HepG2 (cell line): ENCODE data around the gene NFKB2. TPM values are rescaled to one million over a fixed set of nuclear protein-coding genes. Genes with fewer than 3 reads are reported as not detected.
A peak's percentile ranks its signal among the peaks of the same experiment; 100 is the strongest.

Source experiments
- CSRNP1 ChIP-seq: sonication (generic); formaldehyde crosslinking; IDR thresholded peaks from 2 replicates; pipeline ENCODE4 v1.8.1; 2023; ENCODE audit warnings: mild to moderate bottlenecking, missing genetic modification reagents
- ESRRA ChIP-seq: sonication (generic); formaldehyde crosslinking; IDR thresholded peaks from 2 replicates; pipeline ENCODE4 v1.5.1; 2020; ENCODE audit warnings: mild to moderate bottlenecking, low read depth, missing genetic modification reagents
- KAT7 ChIP-seq: IDR thresholded peaks from 2 replicates; pipeline ENCODE4 v1.6.1; 2018; ENCODE audit warnings: borderline replicate concordance, missing compliant biosample characterization
- NR2F1 ChIP-seq, 2 experiments: fragments of 450-650 bp in 1 of 2; formaldehyde crosslinking in 1 of 2; IDR thresholded peaks; 2 replicates each; pipeline versions ENCODE4 v1.5.0 to v1.6.1; 2016 to 2020; ENCODE audit warnings: mild to moderate bottlenecking in 1 of 2, missing compliant biosample characterization in 1 of 2, missing genetic modification reagents in 1 of 2, moderate library complexity in 1 of 2
- POLR2G ChIP-seq: fragments of 200-400 bp; formaldehyde crosslinking; IDR thresholded peaks from 2 replicates; pipeline ENCODE4 v1.6.1; 2018; ENCODE audit warnings: mild to moderate bottlenecking, low read depth, low read length, moderate library complexity
- SALL1 ChIP-seq: sonication (generic); formaldehyde crosslinking; IDR thresholded peaks from 2 replicates; pipeline ENCODE4 v1.8.0; 2022; ENCODE audit warnings: mild to moderate bottlenecking, missing genetic modification reagents
- SMARCE1 ChIP-seq: fragments of 450-650 bp; IDR thresholded peaks from 2 replicates; pipeline ENCODE4 v1.6.1; 2017; ENCODE audit warnings: borderline replicate concordance
- SP2 ChIP-seq: sonication (generic); formaldehyde crosslinking; IDR thresholded peaks from 2 replicates; pipeline ENCODE4 v1.5.1; 2020; ENCODE audit warnings: mild to moderate bottlenecking, missing genetic modification reagents
- ZBTB1 ChIP-seq: sonication (generic); formaldehyde crosslinking; IDR thresholded peaks from 2 replicates; pipeline ENCODE4 v1.4.0; 2020; ENCODE audit warnings: missing genetic modification reagents, borderline replicate concordance
- ZBTB2 ChIP-seq: sonication (generic); formaldehyde crosslinking; IDR thresholded peaks from 2 replicates; pipeline ENCODE4 v1.8.0; 2022; ENCODE audit warnings: low read depth, missing genetic modification reagents
- ZBTB4 ChIP-seq: sonication (generic); formaldehyde crosslinking; IDR thresholded peaks from 2 replicates; pipeline ENCODE4 v1.4.0; 2020; ENCODE audit warnings: missing genetic modification reagents, mild to moderate bottlenecking, borderline replicate concordance
- ZHX2 ChIP-seq, 2 experiments: sonication (generic) in 1 of 2; formaldehyde crosslinking in 1 of 2; IDR thresholded peaks; 2 replicates each; pipeline versions ENCODE4 v1.6.1 to v1.9.0; 2014 to 2022; ENCODE audit warnings: antibody characterized with exemption in 1 of 2, borderline replicate concordance in 1 of 2, inconsistent platforms in 1 of 2, low read depth in 1 of 2, missing genetic modification reagents in 1 of 2
- ZNF629 ChIP-seq: sonication (generic); formaldehyde crosslinking; conservative IDR thresholded peaks from 2 replicates; pipeline ENCODE4 v1.5.0; 2020; ENCODE audit warnings: missing genetic modification reagents
- ZNF747 ChIP-seq: sonication (generic); formaldehyde crosslinking; IDR thresholded peaks from 2 replicates; pipeline ENCODE4 v1.8.1; 2023; ENCODE audit warnings: missing genetic modification reagents, mild to moderate bottlenecking, borderline replicate concordance
- polyA plus RNA-seq, 8 experiments: library from polyadenylated mRNA; depleted of rRNA in 3 of 8; stranded (reverse) in 7 of 8; unstranded in 1 of 8; fragments of >200 nt; fragmentation: Illumina TruSeq in 4 of 8; extraction: Trizol in 4 of 8; gene quantifications; 2 replicates each; pipeline versions ENCODE4 v1.2.1 to v1.2.3, GENCODE V29; 2011 to 2016; ENCODE audit warnings: low read depth in 4 of 8, missing spikeins in 1 of 8, mixed read lengths in 1 of 8; ENCODE audit not compliant: insufficient read depth in 1 of 8
- total RNA-seq, 5 experiments: library from RNA; depleted of rRNA; stranded (reverse); fragments of >200 nt; fragmentation: Illumina TruSeq; extraction: Trizol; gene quantifications; 2 replicates each; pipeline ENCODE4 v1.2.3, GENCODE V29; 2016; ENCODE audit warnings: low read depth in 1 of 5

Gene NFKB2
- total and polyA plus RNA-seq, 2 of the 13 experiments (the other 11 are each of a cell fraction or from before 2014, with no cell fraction given): 7.7 to 12.5 TPM

GRCh38 chr10:102421757-102422512 is 26.4 kb downstream of the NFKB2 start (continued):
- TF ChIP-seq ZHX2 (IDR thresholded peaks at IDR 0.05; ENCODE audit: low read depth) (no peak), ZHX2 (CRISPR knock-in tag; IDR thresholded peaks at IDR 0.05; ENCODE audit: borderline replicate concordance) (no peak), ZNF747 (CRISPR knock-in tag) (no peak), ZBTB2 (CRISPR knock-in tag) (peak; percentile 10; the same call in 1 of the 2 replicates), ZNF629 (CRISPR knock-in tag) (no peak), POLR2G (no peak), ESRRA (CRISPR knock-in tag) (no peak), SMARCE1 (no peak), ZBTB1 (CRISPR knock-in tag) (no peak), ZBTB4 (CRISPR knock-in tag) (no peak), CSRNP1 (CRISPR knock-in tag) (no peak), SP2 (CRISPR knock-in tag) (no peak; the same call in 1 of the 2 replicates), KAT7 (no peak), SALL1 (CRISPR knock-in tag) (0 out of 2 replicates have a peak, but pooled peaks have one; percentile 12), NR2F1 (CRISPR knock-in tag; IDR thresholded peaks at IDR 0.05) (no peak)
